B cell (primary cell): ENCODE data around the gene STAT5B. TPM values are rescaled to one million over a fixed set of nuclear protein-coding genes. Genes with fewer than 3 reads are reported as not detected.
A peak's percentile ranks its signal among the peaks of the same experiment; 100 is the strongest.
"Not testable (repeated sequence)": the region's sequence is repeated elsewhere in the genome, so short reads cannot be mapped to it uniquely, and the experiment has no call there.

ENCODE experiments used
- ATAC-seq: fragments of 200-7000 bp; cut with Tn5 transposase; one replicate; pipeline ENCODE4 v1.10.0; 2021; ENCODE audit warnings: low read depth, mild to moderate bottlenecking, moderate number of reproducible peaks, moderate library complexity
- CTCF ChIA-PET: fragments of 350-600 bp; sonication (Branson Sonifier 250); formaldehyde crosslinking; loops from one replicate; lab custom pipeline; 2021; ENCODE audit warnings: antibody characterized with exemption, inconsistent platforms; lab: Charles Lee
- POLR2A ChIA-PET: fragments of 350-600 bp; sonication (Branson Sonifier 250); formaldehyde crosslinking; loops from one replicate; lab custom pipeline; 2021; ENCODE audit warnings: antibody characterized with exemption; lab: Charles Lee
- DNase-seq: peaks from one replicate; pipeline ENCODE4 v3.0.0; 2013
- H2AFZ ChIP-seq: 2 replicates; pipeline ENCODE4 v1.6.1; 2012; ENCODE audit warnings: mild to moderate bottlenecking, low read depth, low read length; ENCODE audit not compliant: insufficient read depth, poor library complexity, severe bottlenecking
- H3K27ac ChIP-seq, 2 donors: 1 replicate in 1 of 2; 2 replicates in 1 of 2; pipeline ENCODE4 v1.5.1; 2012 to 2013; ENCODE audit warnings: low read length in 2 of 2, mild to moderate bottlenecking in 2 of 2, moderate library complexity in 1 of 2
- H3K27me3 ChIP-seq, 4 experiments: fragments of 200-600 bp in 1 of 4; sonication (generic) in 1 of 4; replicated peaks in 1 of 4; 1 replicate in 2 of 4; 2 replicates in 2 of 4; pipeline versions ENCODE4 v1.6.1 to v1.7.0; 2013 to 2016; ENCODE audit warnings: low read length in 3 of 4, mild to moderate bottlenecking in 2 of 4, mixed read lengths in 1 of 4, moderate library complexity in 1 of 4; ENCODE audit not compliant: insufficient read depth in 4 of 4, control insufficient read depth in 3 of 4; ENCODE audit errors: control extremely low read depth in 1 of 4
- H3K36me3 ChIP-seq, 2 experiments: replicated peaks in 1 of 2; 1 replicate in 1 of 2; 2 replicates in 1 of 2; pipeline versions ENCODE4 v1.6.1 to v1.7.1; 2013; ENCODE audit warnings: low read length in 1 of 2; ENCODE audit not compliant: insufficient read depth in 2 of 2, control insufficient read depth in 1 of 2; ENCODE audit errors: control extremely low read depth in 1 of 2, extremely low read depth in 1 of 2
- H3K4me1 ChIP-seq, 2 donors: fragments of 200-600 bp in 1 of 2; sonication (generic) in 1 of 2; 1 replicate in 1 of 2; 2 replicates in 1 of 2; pipeline versions ENCODE4 v1.5.1 to v1.6.1; 2013 to 2017; ENCODE audit warnings: low read length in 2 of 2; ENCODE audit not compliant: control insufficient read depth in 2 of 2, insufficient read depth in 2 of 2
- H3K4me2 ChIP-seq: replicated peaks from 2 replicates; pipeline ENCODE3; 2012; ENCODE audit warnings: mild to moderate bottlenecking, low read depth, low read length; ENCODE audit not compliant: poor library complexity, severe bottlenecking
- H3K4me3 ChIP-seq, 5 experiments: fragments of 200-600 bp in 1 of 5; sonication (generic) in 1 of 5; 1 replicate in 3 of 5; 2 replicates in 2 of 5; pipeline versions ENCODE4 v1.5.1 to v1.7.0; 2011 to 2016; ENCODE audit warnings: low read length in 4 of 5, mild to moderate bottlenecking in 4 of 5, low read depth in 2 of 5, control low read depth in 1 of 5, moderate library complexity in 1 of 5; ENCODE audit not compliant: insufficient read depth in 1 of 5; ENCODE audit errors: control extremely low read depth in 1 of 5, extremely low read depth in 1 of 5
- H3K79me2 ChIP-seq: fragments of 200-600 bp; sonication (generic); one replicate; pipeline ENCODE4 v1.6.0; 2016; ENCODE audit warnings: low read length; ENCODE audit not compliant: control insufficient read depth, insufficient read depth
- H3K9ac ChIP-seq: fragments of 200-600 bp; sonication (generic); 2 replicates; pipeline ENCODE4 v1.6.1; 2017; ENCODE audit warnings: mild to moderate bottlenecking, low read length, moderate library complexity
- H3K9me3 ChIP-seq, 3 donors: one replicate each; pipeline versions ENCODE4 v1.6.1 to v1.7.1; 2013; ENCODE audit warnings: low read length in 2 of 3; ENCODE audit not compliant: control insufficient read depth in 2 of 3, insufficient read depth in 1 of 3; ENCODE audit errors: control extremely low read depth in 1 of 3
- H4K20me1 ChIP-seq: 2 replicates; pipeline ENCODE4 v1.6.0; 2012; ENCODE audit warnings: mild to moderate bottlenecking, low read length; ENCODE audit not compliant: insufficient read depth, control insufficient read depth, poor library complexity, severe bottlenecking
- H3K27ac Mint-ChIP-seq: one replicate; pipeline ENCODE4 v1.8.0; 2021; ENCODE audit warnings: mixed read lengths
- H3K27me3 Mint-ChIP-seq: one replicate; pipeline ENCODE4 v1.8.0; 2021; ENCODE audit warnings: mixed read lengths
- H3K4me1 Mint-ChIP-seq: one replicate; pipeline ENCODE4 v1.8.0; 2021; ENCODE audit warnings: mixed read lengths
- H3K4me3 Mint-ChIP-seq: one replicate; pipeline ENCODE4 v1.8.0; 2021; ENCODE audit warnings: mixed read lengths
- H3K9me3 Mint-ChIP-seq: one replicate; pipeline ENCODE4 v1.8.0; 2022; ENCODE audit warnings: mixed read lengths; ENCODE audit not compliant: insufficient read depth
- CTCF ChIP-seq: fragments of 200-600 bp; IDR thresholded peaks from one replicate; pipeline ENCODE4 v1.8.0; 2022; ENCODE audit warnings: antibody characterized with exemption, mild to moderate bottlenecking
- EZH2 ChIP-seq: IDR thresholded peaks from 2 replicates; pipeline ENCODE4 v1.6.1; 2012; ENCODE audit warnings: borderline replicate concordance, low read depth, mild to moderate bottlenecking, moderate library complexity, low read length; ENCODE audit not compliant: insufficient read depth, poor library complexity, severe bottlenecking
- WGBS: methylation state at CpG from one replicate; pipeline ENCODE4 v1.1.5; 2013; ENCODE audit warnings: missing lambda C conversion rate; ENCODE audit not compliant: insufficient coverage; 5-methylcytosine and 5-hydroxymethylcytosine counted together
- intact Hi-C: fragments of 100-400 bp; cut with micrococcal nuclease; formaldehyde crosslinking; loops from one replicate; pipeline ENCODE4 v1.10.0; 2022
- polyA plus RNA-seq: library from polyadenylated mRNA; depleted of rRNA; stranded (reverse); fragments of >200 nt; gene quantifications from 2 replicates; pipeline ENCODE4 v1.2.3, GENCODE V29; 2012
- total RNA-seq, 2 donors: library from RNA; stranded (reverse); fragments of 120-200 nt in 1 of 2; gene quantifications; 1 replicate in 1 of 2; 2 replicates in 1 of 2; pipeline versions ENCODE4 v1.2.3 to v1.2.4, GENCODE V29; 2013 to 2022

Gene STAT5B
- total and polyA plus RNA-seq, 2 donors (not counting 1 experiment from before 2014, with no cell fraction given): 70.0 to 103 TPM

- Histone ChIP-seq H3K27ac (no peak overlapping the region), H3K9ac (no peak overlapping the region), H3K27me3 (no peaks in the 10 kb centered on the region), H4K20me1 (no peaks in the 10 kb centered on the region), H3K79me2 (no peaks in the 10 kb centered on the region), H3K36me3 (peaks cover 21 to 69% of the 10 kb centered on the region in 2 experiments), H2AFZ (no peak overlapping the region), H3K4me2 (no peak overlapping the region), H3K4me3 (no peak overlapping the region), H3K4me1 (no peaks in the 10 kb centered on the region), H3K9me3 (no peaks in the 10 kb centered on the region)
- ChIA-PET POLR2A (no interaction called here), CTCF (interaction anchor here (1.1 kb wide), 1 partner anchor 10 kb away, joined by 3 read pairs; no protein-coding TSS in a partner anchor)
- ATAC-seq (no peak), DNase-seq (no peak)
- Mint-ChIP-seq H3K4me3 (no peak overlapping the region), H3K4me1 (no peaks in the 10 kb centered on the region), H3K27ac (no peak overlapping the region), H3K9me3 (no peaks in the 10 kb centered on the region), H3K27me3 (no peaks in the 10 kb centered on the region)
- 100% methylated on average over 1 of the region's 7 CpGs for WGBS
- no peak for TF ChIP-seq EZH2
- TF ChIP-seq CTCF: no peak
- intact Hi-C loops: no loop called here
Measured at GRCh38 chr17:42212382-42212781, 63.8 kb downstream of the STAT5B start.

- H3K27me3 ChIP-seq, intact Hi-C loops, H3K27me3 Mint-ChIP-seq, H3K79me2 ChIP-seq, H3K4me3 ChIP-seq, H4K20me1 ChIP-seq, H3K4me1 ChIP-seq, DNase-seq, ATAC-seq, H3K4me1 Mint-ChIP-seq, H3K9ac ChIP-seq, H3K9me3 Mint-ChIP-seq, H3K4me2 ChIP-seq, H2AFZ ChIP-seq, POLR2A ChIA-PET, H3K4me3 Mint-ChIP-seq, H3K27ac ChIP-seq, H3K9me3 ChIP-seq: not testable (repeated sequence)
- peak overlapping the region; percentile 37 for H3K27ac Mint-ChIP-seq
- CTCF ChIA-PET: interaction anchor here (1.1 kb wide), 1 partner anchor 10 kb away, joined by 3 read pairs; no protein-coding TSS in a partner anchor
- peaks cover 17 to 68% of the 10 kb centered on the region in 2 experiments for H3K36me3 ChIP-seq
- 90% methylated on average over 4 of the region's 9 CpGs for WGBS
Measured at GRCh38 chr17:42211921-42212341, 64.3 kb downstream of the STAT5B start.
